Activated T-helper 9 cell treated with anti-CD3 and anti-CD28 coated beads, Interleukin-2, amount 50 U/mL, for 16 hours (primary cell): ENCODE measurements around the gene GAS7.

Experiments
- DNase-seq: peaks from one replicate; pipeline ENCODE4 v3.0.0-alpha.2; 2020; ENCODE audit warnings: low read depth

GAS7 gene

DNA sequence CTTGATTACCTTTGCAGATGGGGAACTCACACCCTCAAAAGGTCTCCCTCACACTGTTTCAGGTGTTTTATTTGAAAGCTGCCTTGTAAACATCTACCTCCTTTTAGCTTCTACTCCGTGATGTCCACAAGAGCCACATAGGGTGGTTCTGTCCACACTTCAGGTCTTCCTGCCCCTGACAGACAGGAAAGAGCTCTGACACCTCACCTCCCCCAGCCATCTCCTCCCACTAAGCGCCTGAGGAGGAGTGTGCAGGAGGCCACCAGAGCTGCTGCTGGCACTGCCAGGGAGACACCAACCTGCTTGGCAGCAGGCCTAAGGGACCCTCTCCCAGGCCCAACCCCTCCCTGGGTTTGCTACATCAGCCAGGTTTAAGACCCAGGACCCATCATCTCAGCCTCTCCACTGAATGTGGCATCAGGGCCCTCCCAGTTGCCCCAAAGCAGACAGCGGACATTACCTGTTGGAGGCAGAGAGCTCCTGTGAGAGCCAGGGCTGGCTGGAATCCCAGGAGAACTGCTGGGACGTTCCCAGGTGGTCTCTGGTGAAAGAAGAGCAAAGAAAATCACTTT lies 217.0 kb downstream of the GAS7 start:
- DNase-seq = no peak

DNA sequence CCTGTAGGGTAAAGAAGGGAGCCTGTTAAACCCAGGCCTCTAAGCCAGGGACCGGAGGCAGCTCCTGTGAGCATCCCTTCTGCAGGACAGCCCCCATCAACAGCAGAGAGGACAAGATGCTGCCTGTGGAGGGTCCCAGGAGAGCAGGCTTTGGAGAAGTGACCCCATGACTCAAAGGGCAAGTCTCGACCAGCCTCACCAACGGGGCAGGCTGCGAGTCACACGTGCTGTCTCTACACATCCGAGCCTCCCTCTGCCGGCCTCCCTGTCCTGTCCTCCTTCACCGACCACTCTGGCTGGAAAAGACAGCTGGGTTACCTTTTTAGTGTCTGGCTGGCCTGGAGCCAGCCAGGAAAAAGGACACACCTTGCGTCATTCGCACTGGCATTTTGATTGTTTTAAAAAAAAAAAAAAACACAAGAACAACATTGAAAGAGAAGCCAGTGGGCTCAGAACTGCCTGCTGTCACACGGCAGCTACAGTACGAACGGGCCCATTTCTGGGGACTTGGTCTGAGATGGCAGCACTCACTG lies 218.9 kb downstream of the GAS7 start:
- no peak for DNase-seq

DNA sequence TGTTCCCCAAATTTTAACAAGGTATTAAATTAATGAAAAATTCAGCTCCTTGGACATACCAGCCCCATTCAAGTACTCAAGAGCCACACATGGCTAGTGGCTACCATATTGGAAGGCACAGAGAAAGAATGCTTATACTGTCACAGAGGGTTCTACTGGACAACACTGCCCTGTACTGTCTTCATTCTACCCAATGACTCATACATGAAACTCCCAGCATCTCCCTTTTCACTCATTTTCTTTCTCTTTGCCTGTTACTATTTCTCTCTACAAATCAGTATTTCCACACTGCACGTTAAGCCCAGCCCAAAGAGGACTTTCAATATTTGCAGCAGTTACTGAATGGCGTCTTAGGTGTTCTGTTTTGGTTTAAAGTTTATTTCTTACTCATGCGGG lies 221.2 kb downstream of the GAS7 start:
- no peak for DNase-seq

DNA sequence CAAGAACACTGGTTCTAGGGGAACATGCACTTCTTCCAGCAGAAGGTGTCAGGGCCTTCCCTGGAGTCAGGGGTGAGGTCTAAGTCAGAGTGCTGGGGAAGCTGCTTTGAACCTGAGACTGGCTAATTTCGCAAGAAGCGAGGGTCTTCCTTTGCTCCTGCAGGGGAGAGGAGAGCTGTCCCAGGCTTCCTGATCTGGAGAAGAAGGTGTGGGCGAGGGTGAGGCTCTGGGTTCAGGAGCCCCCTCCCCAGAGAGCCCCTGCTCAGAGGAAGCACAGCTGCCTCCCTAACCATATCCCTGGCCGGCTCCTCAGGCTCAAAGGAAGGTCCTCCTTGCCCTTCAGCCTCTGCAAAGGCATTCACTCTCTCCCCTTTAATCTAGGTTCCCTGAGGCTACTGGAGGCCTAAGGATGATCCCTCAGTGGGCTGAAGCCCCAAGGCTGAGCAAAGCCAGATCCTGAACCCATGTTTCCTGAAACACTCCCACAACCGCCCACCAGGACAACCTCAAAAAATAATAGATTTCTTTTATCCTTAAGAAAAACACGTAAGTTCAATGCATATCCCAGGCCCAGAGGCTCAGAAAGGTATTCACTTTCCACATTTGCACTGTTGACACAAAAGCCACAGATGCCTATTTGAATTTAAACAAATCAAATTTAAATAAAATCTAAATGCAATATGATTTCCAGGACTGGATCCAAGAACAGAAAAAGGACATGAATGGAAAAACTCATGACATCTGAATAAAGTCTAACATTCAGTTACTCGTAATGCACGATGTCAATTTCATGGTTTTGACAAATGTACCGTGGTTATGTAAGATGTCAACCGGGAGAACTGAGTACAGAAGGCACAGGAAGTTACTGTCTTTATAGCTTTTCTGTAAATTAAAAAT lies 221.9 kb downstream of the GAS7 start:
- no peak for DNase-seq

DNA sequence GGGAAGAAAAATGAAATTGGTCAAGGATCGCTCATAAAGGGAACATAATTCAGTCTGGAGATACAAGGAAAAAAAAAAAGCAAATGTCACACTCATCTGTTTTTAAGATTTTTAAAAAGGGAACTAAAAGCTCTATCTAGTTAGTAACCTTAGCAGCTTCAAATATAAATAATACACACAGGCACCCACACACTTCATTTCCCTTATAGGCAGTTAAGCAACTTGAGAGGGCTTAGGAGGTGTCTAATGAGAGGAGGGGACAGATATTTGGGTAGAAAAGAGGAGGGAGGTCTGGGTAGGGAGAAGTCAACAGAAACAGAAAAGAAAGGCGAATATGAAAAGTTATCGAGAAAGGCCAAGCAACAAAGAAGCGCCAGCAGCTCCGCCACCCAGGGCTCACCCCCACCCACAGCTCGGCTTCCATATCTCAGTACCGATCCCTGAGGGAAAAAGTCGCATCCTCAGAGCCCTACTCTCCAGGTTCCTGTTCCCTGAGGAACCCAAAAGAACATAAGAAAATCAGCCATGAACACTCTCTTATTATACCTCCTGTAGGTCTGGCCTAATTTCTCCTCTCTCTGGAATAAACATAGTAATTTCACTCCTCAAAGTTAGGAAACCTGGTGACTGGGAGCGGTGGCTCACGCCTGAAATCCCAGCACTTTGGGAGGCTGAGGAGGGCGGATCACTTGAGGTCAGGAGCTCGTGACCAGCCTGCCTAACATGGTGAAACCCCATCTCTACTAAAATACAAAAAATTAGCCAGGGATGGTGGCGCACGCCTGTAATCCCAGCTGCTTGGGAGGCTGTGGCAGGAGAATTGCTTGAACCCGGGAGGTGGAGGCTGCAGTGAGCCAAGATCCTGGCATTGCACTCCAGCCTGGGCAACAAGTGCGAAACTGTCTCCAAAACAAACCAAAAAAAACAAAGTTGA lies 223.7 kb downstream of the GAS7 start:
- DNase-seq = no peak

DNA sequence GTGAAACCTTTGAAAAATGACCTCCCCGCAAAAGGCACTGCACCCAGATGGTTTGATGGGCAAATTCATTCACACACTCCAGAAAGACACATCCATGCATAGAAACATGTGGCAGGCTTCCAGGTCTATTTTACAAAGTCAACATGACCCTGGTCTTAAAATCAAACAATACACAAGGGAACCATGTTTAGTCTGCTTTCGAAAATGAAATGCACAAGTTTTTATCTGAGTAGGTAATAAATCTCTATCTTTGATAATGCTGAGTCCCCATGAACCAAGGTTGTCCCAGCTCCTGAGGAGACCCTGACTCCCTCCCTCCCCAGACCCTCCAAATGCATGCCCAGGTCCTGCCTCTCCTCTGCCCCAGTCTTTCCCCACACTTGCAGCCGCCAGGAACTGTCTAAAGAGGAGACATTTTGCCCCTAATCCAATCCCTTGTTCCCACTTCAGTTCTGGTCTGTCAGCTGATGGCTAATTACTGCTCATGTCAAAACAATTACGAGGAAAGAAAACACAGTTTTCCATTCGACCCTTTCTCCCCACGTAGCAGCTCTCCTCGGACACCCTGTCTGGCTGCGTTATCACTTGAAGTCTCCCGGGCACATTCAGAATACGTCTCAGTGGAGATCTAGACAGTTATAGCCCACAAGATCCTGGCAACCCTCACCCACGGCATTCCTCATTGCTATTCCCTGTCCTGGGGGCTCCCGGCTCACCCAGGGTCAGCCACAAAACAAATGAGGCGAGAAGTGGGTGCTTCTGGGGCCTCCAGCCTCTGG lies 224.5 kb downstream of the GAS7 start:
- no peak for DNase-seq

DNA sequence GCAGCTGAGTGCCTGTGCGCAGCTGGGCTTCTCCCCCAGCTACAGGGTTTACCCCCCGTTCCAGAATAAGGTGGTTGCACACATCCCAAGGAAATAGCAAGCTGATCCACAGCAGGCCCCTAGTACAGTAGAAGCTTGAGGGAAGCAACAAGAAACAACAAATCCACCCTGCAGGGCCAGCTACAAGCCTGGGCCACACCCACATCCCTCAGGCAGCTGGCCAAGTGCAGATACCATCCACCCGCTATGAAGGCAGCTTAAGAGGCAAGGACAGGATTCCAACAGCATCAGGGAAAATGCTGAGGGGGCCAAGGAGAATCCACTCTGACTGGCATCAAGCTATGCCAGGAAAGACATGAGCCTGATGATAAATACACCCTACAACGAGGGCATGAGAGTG lies 226.4 kb downstream of the GAS7 start:
- no peak for DNase-seq

DNA sequence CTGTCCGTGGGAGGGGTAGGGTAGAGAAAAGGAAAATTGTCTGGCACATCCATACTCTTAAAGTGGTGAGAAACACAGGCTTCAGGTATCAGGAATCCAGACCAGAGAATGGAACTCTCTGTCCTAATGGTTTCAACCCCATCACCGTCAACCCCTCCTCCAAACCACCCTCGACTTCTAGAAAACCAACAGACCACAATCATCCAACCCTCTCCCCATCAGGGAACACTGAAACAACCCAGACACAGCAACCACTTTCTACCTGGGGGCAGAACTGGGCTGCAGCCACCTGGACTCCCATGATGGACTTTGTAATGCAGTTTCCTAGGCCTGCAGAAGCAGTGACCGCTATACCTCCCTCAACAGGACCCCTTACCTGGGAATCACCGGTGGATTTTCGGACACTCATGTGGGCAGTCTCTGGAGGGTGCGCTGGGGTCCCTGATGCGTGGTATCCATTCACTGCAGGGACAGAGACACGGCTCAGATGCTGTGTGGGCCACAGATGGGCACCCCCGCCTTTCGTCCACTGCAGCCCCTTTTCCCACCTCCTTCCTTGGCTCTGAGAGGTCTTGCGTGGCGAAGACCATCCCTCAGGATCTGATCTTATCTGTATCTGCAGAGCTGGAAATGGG lies 229.0 kb downstream of the GAS7 start:
- no peak for DNase-seq

DNA sequence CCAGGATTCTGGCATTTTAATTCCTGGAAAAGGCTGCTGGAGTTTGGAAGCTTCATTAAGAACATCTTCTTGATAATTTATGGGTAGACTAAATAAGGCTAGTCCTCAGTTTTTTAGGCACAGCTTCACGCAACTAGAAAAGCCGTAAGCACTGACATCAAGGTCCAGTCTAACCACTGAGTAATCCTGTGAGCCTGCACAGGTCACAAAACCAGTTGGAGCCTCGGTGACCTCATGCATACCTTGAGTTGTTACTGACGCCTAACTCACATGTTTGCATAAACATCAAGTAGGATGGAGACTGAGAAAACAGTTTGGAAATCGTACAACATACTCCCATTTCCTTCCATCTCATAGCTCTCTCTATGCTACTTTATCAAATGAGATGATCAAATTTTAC lies 229.5 kb downstream of the GAS7 start:
- DNase-seq = no peak

DNA sequence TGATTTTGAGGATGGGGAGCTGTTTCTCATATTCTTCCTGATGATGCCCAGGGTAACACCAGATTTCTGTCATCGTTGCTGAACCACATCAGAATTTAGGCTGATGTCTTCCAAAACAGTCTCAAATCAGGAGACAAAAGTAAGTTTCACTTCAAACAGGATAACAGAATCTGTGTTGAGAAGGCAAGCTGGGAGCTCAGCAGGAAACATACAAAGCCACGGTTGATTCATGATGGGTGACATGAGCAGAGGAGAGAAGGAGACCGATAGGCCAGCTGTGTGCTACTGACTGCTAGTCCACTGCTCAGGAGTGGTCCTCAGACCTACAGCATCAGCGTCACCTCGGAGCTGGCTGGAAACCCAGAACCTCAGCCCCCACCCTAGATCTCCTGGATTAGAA lies 230.4 kb downstream of the GAS7 start:
- no peak for DNase-seq

DNA sequence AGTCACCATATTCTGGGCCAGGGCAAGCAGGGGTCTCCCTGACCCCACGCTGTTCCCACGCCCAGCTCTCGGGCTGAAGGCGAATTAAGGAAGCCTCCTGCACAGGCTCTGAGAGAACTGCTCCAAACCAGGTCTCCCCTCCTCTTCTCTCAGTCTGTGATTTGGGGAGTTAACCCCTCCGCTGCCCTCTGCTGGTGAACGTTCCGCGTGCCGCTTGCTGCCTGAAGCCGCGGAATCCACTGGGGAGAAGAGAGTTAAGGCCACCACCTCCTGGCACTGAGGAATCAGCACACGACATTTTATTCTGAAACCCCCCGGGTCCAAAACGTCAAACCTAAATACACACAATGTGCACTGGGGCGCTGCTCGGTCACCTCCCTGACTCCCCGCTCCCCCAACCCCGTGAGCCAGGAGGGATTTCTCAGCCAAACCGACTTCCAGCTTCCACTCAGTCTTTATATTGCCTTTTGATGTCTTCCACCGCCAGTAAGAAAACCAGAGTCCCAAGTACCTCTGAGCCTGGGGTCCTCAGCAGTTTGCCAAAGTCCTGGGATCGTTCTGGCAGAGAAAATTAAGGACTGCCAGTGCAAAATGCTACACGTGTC lies 238.9 kb downstream of the GAS7 start:
- DNase-seq = no peak

DNA sequence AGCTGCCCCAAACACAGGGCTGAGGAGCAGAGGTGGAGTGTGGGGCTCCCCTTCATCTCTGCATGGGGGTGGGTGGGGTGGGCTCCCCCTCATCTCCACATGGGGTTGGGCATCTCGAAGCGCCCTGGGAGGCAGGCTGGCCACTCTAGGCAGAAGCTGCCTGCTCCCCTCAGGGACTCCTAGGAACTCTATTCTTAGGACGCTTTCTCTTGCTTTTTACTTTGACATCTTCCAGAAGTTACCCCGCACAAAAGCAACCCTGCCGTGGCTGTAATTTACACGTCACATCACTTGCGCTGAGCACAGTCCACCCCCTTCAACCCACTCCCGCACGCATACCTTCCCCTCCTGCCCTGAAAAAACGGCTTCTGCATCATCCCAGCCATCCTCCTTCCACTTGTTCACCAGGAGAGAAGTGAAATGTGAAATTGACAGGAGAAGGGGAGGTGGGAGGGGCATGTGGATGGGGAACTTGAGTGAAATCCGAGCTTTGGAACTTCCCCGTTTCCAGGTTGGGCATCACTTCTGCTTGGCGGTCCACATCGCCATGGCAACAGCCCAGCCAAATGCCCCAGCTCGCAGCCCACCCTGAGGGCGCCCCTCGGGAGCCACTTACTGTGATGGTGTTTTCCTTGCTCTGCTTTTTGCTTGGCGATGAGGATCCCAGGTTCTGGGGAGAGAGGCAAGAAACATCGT lies 239.7 kb downstream of the GAS7 start:
- DNase-seq = no peak

DNA sequence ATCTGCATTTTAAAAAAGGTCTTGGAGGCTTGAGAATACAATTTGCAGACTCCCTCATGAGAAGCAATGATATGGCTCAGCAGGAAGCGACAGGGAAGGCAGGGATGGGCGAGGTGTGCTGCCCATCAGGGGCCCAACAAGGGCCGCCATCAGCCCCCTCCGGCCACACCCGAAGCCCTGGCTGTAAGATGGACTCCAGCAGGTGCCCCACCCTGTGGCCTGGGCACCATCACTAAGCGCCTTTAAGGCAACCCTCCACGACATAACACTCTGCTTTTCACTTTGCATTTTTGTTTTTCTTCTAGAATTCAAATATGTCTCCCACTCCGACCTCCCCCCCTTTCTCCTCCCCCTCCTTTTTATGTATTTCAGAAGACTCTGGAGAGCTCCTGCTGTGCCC lies 241.2 kb downstream of the GAS7 start:
- DNase-seq = no peak

DNA sequence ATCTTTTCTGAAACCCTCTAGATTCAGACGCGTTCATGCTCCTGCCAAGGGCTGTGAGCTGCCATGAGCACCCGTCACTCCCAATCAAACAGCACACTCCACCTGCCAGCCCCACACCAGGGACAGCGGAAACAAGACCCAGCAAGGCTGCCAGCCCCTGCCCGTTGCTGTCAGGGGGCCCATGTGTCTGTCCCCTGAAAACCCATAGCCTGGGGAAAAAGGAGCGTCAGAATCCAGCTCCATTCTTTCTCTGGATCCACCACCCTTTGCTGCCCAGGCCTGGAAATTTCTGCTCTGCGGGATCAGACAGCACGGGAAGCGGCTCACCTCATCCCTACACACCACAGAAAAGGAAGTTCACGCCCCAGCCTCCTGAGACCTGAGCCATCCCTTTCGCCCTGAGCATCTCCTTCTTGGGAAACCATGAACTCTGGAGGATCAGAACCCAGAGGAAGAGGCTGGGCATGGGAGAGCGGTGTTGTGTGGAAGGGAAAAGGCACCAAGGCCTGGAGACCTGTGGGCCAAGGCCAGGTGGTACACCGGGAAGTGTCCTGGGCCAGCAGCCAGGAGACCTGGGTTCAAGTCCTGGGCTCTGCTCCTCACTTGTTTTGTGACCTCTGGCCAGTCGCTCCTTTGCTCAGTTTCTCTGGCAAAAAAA lies 241.8 kb downstream of the GAS7 start:
- no peak for DNase-seq

DNA sequence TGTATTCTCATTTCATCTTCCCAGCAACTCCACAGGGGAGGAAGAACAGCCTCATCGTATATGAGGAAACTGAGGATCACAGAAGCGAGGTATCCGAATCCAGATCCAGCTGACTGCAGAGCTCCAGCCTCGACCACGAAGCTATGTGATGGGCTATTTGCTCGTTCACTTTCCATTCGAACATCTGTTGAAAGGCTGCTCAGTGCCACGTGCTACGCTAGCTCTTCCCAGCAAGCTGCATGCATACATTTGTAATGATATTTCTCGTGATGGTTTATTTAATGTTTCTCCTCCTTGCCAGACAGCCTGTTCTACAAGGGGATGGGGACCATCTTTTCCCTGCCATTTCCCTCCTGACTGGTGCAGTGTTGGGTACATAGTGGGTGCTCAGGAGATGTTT lies 244.9 kb downstream of the GAS7 start:
- DNase-seq = no peak

DNA sequence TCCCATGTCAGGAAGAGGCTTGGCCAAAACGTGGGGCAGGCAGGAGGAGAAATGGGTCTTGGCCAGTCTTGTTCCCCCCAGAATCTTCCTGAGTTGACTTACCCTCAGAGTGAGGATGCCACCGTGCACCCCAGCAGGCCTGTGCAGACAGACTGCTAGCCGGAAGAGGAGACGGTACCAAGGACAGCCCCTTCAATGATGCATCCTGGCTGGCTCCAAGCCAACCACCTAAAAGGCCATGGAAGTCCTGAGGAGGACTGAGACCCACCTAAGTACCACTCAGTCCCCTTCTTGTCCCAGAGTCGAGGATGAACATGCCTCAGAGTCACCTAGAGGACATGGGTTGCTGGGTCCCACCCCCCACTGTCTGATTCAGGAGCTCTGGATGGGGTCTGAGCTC lies 246.6 kb downstream of the GAS7 start:
- DNase-seq = no peak

DNA sequence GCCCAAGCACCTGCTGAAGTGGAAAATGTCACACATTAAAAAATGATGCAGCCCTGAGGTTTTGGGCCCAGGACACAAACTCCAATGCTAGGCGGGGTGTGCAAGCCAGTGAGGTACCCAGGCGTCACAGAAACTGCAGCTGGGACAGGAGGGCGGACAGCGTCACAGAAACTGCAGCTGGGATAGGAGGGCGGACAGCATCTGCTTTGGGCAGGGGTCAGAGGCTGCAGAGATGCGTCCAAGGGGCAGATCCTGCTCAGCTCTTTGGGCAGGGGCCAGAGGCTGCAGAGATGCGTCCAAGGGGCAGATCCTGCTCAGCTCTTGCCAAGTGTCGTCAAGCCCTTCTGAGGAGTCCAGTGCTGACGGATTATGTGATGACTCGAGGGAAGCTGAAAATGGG lies 249.5 kb downstream of the GAS7 start:
- no peak for DNase-seq

DNA sequence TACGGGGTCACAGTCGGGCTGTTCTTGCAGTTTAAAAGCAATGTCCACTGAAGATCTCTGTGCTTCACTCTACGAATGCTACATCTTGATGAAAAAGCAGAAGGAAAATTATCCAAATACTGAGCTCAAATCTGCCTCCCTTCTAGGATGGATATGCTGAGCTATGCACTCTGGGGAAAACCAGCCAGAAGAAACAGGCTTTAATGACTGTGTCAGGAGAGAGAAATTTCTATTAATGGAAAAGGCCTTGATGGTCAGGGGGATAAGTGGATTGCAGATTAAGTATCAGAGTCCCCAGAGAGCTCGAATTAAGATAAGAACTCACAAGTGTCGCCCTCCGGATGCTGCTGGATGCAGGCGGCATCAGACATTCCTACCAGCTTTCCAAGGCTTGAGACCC lies 253.7 kb downstream of the GAS7 start:
- no peak for DNase-seq

DNA sequence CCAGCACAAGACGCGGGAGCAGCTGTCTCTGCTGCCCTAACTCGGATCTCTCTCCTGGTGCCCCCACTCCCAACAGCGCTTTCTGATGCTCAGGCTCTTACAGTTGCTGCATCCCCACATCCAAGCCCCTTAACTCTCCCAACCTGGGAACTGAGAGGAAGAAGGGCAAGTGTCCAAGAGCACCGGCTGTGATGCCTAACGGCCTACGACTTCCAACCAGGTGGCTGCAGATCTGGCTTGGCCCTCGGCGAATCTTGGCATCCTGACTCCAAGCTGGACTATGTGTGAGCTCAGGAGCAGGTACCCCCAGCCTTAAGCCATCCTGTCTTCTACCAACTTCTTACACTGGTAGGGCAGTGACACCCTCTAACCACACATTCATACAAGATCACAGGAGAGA lies 255.1 kb downstream of the GAS7 start:
- DNase-seq = no peak

DNA sequence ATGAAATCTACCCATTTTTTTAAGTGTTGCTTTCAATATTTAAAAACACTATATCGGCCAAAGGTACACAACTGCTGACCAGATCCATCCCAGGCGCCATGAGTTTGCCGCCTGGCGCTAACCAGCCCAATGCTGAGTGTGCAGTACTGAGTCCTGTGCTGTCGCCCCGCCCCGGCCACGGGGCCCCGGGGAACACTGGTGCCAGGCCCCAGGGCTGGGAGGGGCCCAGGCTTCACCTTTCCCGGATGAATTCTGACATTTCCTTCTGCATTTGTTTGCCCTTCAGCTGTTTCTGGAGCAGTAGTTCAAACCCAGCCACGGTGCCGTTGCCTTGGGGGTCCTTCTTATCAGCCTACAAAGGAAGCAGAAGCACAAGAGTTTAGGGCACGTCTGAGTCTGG lies 255.5 kb downstream of the GAS7 start:
- no peak for DNase-seq
